ENCODE data around the gene SLC6A11. TPM values are rescaled to one million over a fixed set of nuclear protein-coding genes. Genes with fewer than 3 reads are reported as not detected.

SLC6A11 gene
- total and polyA plus RNA-seq, 12 donors, result 0.05 TPM; not detected in 11

DNA sequence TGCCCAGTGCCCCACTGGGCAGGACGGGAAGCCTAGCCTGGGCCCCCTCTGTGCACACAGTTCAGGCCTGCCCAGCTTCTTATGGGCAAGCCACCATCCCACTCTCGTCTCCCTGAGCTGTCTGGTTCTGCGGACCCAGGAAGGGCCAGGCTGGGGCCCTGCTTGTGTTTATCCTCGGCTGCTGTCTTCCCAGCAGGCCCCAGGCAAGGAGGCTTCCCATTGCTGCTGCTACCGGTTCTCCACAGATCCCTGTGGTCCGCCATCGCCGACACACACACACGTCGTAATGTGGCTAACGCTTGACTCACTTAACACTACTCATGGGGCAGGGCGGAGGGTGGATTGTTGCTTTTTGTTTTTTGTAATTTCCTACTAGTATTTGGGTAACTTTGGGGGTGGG lies 124.1 kb downstream of the SLC6A11 start:
- intact Hi-C loops (cut with DNase I), result loop anchor here in 3 of 10 donors (10.0 kb wide), 3 partner anchors 185 to 395 kb away; no protein-coding TSS in a partner anchor
- Histone ChIP-seq H3K9me3 (peaks cover 0 to 5% (median 0%) of the 10 kb centered on the region in 11 donors), H3K27me3 (peaks cover 0 to 33% (median 7%) of the 10 kb centered on the region in 7 donors), H3K36me3 (no peaks in the 10 kb centered on the region), H3K27ac (no peak overlapping the region), H3K4me3 (no peak overlapping the region), H3K4me1 (no peaks in the 10 kb centered on the region)
- DNase-seq (no peak), ATAC-seq (no peak)
- 78 to 86% methylated on average over 12 of the region's 12 CpGs for WGBS, 2 donors
- TF ChIP-seq CTCF (IDR thresholded peaks at IDR 0.05), result no peak

DNA sequence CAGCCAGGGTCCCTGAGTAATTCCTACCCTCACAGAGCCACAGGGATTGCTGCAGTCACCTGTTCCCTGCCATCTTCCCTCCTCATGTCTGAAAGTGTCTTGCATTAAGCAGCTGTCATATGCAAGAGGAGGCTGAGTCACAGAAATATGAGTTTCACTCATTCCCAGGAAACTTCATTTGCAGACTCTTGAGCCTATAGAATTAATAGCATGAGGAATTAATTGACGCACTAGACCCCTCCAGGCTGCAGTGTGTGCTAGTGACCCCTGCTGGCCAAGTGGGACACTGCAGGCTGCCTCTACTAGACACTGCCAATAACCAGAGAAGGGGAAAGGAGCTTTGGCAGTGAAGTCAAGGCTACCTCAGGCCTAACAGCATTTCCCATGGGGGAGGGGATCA lies 125.9 kb downstream of the SLC6A11 start:
- no peak for DNase-seq
- WGBS, 2 donors, result 75 to 78% methylated on average over 1 of the region's 1 CpG
- Histone ChIP-seq H3K9me3 (peaks cover 0 to 5% (median 0%) of the 10 kb centered on the region in 11 donors), H3K27me3 (peaks cover 0 to 46% (median 12%) of the 10 kb centered on the region in 7 donors), H3K27ac (no peak overlapping the region), H3K4me1 (no peaks in the 10 kb centered on the region), H3K4me3 (no peak overlapping the region), H3K36me3 (no peaks in the 10 kb centered on the region)
- no peak for ATAC-seq
- peak in 8 of 9 donors; percentile 14 to 68 (median 49) for TF ChIP-seq CTCF (IDR thresholded peaks at IDR 0.05)
- intact Hi-C loops (cut with DNase I), result loop anchor here in 3 of 10 donors (10.0 kb wide), 3 partner anchors 187 to 393 kb away; no protein-coding TSS in a partner anchor

DNA sequence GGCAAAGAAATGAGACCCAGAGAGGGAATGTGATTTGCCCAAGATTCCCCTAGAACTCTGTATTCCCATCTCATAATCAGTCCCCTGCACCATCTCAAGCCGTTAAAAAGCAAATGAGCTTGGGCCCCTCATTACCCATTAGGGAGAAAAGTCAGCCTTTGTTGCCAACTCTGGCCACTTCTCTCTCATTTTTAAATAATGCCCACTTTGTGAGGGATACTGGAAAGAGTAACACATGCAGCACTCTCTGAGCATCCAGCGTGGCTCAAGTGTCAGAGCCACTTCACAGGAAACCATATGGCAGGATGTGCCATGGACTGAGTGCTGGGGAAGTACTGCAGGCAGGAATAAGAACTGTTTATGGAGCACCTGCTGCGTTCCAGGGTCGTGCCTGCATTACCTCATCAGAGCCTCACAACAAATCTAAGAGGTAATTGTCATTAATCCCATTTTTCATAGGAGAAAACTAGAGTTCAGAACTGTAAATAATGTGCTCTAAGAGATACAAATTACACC lies 126.7 kb downstream of the SLC6A11 start:
- Histone ChIP-seq H3K27ac (no peak overlapping the region), H3K36me3 (no peaks in the 10 kb centered on the region), H3K4me3 (no peak overlapping the region), H3K4me1 (no peaks in the 10 kb centered on the region), H3K27me3 (peaks cover 0 to 41% (median 7%) of the 10 kb centered on the region in 7 donors), H3K9me3 (peaks cover 0 to 5% (median 0%) of the 10 kb centered on the region in 11 donors)
- DNase-seq (no peak), ATAC-seq (no peak)
- WGBS, 2 donors, result 79 to 82% methylated on average over 4 of the region's 4 CpGs
- TF ChIP-seq CTCF (IDR thresholded peaks at IDR 0.05), result no peak
- intact Hi-C loops (cut with DNase I), result loop anchor here in 3 of 10 donors (10.0 kb wide), 3 partner anchors 188 to 392 kb away; no protein-coding TSS in a partner anchor

GRCh38 chr3:10944866-10945265 lies 128.8 kb downstream of the SLC6A11 start:
- intact Hi-C loops (cut with DNase I), result loop anchor here in 8 of 10 donors (1.0 to 10.0 kb wide), 11 partner anchors 37 to 392 kb away; no protein-coding TSS in a partner anchor
- TF ChIP-seq CTCF (IDR thresholded peaks at IDR 0.05), result no peak
- DNase-seq, result no peak
- WGBS, 2 donors, result 89 to 95% methylated on average over 8 of the region's 8 CpGs
- Histone ChIP-seq H3K9me3 (peaks cover 0 to 5% (median 0%) of the 10 kb centered on the region in 11 donors), H3K27ac (no peak overlapping the region), H3K27me3 (peaks cover 0 to 50% (median 15%) of the 10 kb centered on the region in 7 donors), H3K4me3 (no peak overlapping the region), H3K36me3 (no peaks in the 10 kb centered on the region), H3K4me1 (peaks cover 0 to 8% (median 0%) of the 10 kb centered on the region in 9 donors)
- ATAC-seq, result no peak
